NOMO-1 treated with DMSO at 0.1 percent for 48 hours (cell line): ENCODE measurements around the gene DCLRE1B.
"Not testable (repeated sequence)": the region's sequence is repeated elsewhere in the genome, so short reads cannot be mapped to it uniquely, and the experiment has no call there.

ENCODE experiments used
- DNase-seq: peaks from one replicate; lab custom pipeline; 2025; ENCODE audit not compliant: unreplicated experiment; lab: John Stamatoyannopoulos, UW

DCLRE1B gene

DNA sequence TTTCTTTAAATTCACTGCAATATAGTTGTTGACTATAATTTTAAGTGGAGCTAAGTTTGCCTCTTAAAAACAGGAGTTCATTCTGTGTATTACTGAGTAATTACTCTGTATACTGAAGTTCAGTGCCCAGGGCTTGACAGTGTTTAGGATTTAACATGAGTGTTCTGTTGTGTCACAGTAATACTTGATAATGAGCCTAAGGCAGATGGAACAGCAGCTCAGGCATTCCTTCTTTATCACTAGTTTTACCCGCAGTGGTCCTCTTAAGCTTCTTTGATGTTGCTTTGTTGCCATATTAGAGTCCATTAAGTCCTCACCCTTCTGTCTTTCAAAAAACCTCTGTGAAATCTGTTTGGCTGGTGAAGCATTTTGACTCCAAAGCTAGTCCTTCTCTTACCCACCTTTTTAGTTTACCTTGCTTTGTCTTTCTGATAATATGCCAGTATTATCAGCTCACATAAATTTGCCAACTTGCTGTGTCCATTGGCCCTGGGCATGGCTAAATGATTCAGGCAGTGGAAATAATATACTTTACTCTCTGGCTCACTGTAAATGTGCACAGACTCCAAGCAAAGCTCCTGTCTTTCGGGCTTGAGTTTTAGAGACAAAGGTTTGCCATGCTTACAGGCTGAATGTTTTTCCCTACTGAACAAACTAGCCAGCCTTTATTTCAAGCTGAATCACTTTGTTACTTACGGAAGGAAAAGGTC lies 41.7 kb downstream of the DCLRE1B start:
- no peak for DNase-seq

DNA sequence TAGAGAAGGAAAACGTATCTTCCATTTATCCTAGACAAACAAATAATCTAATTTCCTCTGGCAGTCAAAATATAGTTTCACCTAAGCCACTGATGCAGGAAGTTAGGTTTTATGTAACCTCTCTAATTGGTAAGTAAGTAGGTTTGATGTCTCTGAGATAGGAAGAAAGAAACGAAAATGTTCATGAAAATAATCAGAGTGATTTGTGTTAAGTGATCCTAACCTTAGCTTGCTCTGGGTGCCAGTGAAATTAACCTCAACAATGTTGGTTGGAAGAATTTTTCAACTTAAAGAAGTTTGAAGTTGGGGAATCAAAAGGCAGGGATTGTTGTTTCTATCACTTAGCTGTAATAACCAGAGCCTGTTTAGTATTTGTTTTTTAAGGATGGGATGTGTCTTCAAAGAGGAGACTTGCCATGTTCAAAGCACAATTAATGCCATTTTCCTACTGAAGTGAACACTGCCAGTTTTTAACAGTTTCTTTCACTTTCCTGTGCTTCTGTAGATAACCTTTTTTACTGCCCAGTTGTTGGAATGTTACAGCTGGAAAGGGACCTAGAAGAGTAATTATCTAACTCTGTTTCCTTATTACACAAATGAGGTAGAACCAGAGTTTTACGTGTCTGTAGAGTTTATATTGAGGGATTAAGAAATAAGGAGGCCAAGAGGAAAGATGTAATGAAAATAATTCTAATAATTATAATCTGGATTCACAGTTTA lies 42.4 kb downstream of the DCLRE1B start:
- no peak for DNase-seq

GRCh38 chr1:113948151-113948550 lies 43.0 kb downstream of the DCLRE1B start:
- DNase-seq, result not testable (repeated sequence)

GRCh38 chr1:113949007-113949406 lies 43.9 kb downstream of the DCLRE1B start:
- DNase-seq, result no peak

- DNase-seq, result no peak
Measured at GRCh38 chr1:113950908-113951307, 45.8 kb downstream of the DCLRE1B start.

DNA sequence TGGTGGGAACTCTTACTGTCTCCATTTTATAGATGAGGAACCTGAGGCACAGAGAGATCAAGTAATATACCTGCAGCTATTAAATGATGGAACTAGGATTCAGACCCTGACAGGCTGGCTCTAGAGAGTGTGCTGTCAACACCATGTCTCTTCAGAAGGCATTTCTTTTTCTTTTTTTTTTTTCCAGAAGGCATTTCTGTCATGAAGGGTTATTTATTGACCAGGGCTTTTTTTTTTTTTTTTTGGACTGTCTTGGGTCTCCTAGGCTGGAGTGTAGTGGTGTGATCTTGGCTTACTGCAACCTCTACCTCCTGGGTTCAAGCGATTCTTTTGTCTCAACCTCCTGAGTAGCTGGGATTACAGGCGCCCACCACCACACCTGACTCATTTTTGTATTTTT lies 46.6 kb downstream of the DCLRE1B start:
- no peak for DNase-seq

- DNase-seq, result no peak
Measured at GRCh38 chr1:113957984-113958383, 52.9 kb downstream of the DCLRE1B start.

DNA sequence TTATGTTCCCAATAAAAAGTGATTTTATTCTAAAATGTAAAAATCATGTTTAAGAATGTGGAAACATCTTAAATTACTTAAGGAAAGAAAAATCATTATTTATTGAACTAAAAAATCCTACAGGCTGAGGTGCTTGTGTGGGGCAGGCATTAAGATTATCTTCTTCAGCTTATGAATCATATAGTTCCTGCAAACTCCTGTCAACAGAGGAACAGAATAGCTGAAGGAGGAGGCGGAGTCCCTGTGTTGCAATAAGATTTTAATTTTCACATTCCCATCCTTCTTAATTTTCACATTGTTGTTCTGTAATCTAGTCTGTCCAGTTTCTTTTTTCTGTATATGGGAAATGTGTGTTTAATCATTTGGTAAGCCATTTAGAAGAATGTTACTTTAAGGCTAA lies 53.6 kb downstream of the DCLRE1B start:
- DNase-seq, result no peak

DNA sequence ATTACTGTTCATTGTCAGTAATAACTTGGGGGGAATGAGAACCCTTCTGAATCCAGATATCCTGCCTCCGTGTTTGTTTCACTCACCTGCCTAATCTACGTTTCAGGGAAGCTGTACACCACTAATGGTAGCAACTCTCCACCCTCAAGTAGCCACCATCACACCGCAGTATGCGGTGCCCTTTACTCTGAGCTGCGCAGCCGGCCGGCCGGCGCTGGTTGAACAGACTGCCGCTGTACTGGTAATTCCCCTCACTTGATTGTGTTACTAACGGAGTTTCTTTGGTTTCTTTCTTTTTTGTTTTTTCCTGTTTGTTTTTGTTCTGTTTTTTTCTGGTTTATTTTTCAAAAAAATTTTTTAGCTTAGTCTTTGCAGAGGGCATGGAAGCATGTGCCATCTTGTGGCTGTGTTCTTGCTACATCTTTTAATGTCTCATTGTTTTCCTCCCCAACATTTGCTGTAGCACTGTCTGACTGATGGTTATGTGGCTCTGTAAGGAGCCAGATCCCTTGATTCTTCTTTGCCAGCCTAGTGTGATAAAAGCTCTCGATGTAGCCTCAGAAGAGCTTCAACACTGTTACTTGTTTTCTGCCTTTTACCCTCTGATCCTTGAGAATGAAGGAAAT lies 58.3 kb downstream of the DCLRE1B start:
- no peak for DNase-seq
